ENCODE data around the gene TNRC6C.

DNA sequence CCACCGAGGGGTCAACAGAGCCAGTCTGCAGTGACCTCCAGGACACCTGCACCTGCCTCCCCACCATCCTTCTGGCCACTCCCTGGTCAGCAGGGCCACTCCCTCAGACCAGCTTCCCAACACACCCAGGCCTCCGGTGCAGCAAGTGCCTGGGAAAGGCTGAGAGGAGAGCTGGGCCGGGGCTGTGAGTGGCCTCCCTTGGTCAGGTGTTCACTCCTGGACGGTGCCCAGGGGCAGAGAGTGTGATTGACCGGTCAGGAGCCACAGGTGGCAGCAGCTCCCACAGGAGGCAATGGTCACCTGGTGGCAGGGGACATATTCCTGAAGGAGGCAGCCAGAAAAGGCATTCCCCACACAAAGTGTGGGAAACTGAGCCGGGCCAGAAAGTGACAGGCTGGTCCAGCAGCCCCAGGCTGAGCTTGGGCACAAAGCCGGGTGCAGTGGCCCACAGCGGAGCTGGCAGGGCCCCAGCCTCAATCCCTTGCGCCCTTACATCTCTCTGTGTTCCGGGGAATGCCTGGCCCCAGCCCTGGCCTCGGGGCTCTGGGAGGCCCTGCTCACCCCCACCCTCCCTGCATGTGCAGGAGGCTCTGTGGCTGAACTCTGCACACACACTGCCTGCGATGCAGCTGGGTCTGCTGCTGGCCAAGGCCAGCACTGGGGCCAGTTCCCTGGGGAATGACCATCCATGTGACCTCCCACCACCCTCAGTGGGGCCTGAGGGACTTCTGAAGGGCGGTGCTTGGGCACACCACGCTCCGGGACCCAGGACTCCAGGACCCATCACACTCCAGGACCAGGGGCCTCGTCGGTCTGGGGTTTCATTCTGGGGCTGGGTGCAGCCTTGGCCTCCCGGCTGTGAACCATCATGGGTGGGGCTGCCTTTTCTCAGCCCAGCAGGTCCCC is 186.5 kb downstream of the TNRC6C start:
- TF ChIP-seq, protein P1, sequence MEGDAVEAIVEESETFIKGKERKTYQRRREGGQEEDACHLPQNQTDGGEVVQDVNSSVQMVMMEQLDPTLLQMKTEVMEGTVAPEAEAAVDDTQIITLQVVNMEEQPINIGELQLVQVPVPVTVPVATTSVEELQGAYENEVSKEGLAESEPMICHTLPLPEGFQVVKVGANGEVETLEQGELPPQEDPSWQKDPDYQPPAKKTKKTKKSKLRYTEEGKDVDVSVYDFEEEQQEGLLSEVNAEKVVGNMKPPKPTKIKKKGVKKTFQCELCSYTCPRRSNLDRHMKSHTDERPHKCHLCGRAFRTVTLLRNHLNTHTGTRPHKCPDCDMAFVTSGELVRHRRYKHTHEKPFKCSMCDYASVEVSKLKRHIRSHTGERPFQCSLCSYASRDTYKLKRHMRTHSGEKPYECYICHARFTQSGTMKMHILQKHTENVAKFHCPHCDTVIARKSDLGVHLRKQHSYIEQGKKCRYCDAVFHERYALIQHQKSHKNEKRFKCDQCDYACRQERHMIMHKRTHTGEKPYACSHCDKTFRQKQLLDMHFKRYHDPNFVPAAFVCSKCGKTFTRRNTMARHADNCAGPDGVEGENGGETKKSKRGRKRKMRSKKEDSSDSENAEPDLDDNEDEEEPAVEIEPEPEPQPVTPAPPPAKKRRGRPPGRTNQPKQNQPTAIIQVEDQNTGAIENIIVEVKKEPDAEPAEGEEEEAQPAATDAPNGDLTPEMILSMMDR (optimal IDR thresholded peaks at IDR 0.05 in 1 of 3, IDR thresholded peaks at IDR 0.05 in 1 of 3, conservative IDR thresholded peaks at IDR 0.05 in 1 of 3; ENCODE audit: extremely low read depth in 1 of 3, insufficient read depth in 2 of 3, low read length in 3 of 3), result no peak
- TF ChIP-seq EZH2 (IDR thresholded peaks at IDR 0.05; ENCODE audit: low read length), result no peak

Measured in keratinocyte (primary cell).